Endothelial cell of umbilical vein (primary cell): ENCODE results near the gene TMOD1. TPM values are rescaled to one million over a fixed set of nuclear protein-coding genes. Genes with fewer than 3 reads are reported as not detected.

Experiments
- BruUV-seq: library from RNA; stranded (reverse); fragments of 400-500 nt; replicated peaks from 2 replicates; lab custom pipeline; 2021; lab: Mats Ljungman, UMichigan
- CTCF ChIA-PET: fragments of 300-600, 350-600 bp; sonication (Branson Sonifier 250); formaldehyde crosslinking; loops from one replicate; lab custom pipeline; 2021; ENCODE audit warnings: antibody characterized with exemption, inconsistent platforms; lab: Charles Lee
- POLR2A ChIA-PET: fragments of 300-600, 350-600 bp; sonication (Branson Sonifier 250); formaldehyde crosslinking; loops from one replicate; lab custom pipeline; 2021; ENCODE audit warnings: antibody characterized with exemption, inconsistent platforms; lab: Charles Lee
- DNase-seq: peaks from one replicate; pipeline ENCODE4 v3.0.0-alpha.2; 2011; ENCODE audit warnings: low read depth, low spot score
- FAIRE-seq: peaks from 2 replicates; lab custom pipeline; 2011; peaks lifted over from hg19 to GRCh38; lab: Jason Lieb, UNC
- H2AFZ ChIP-seq: 2 replicates; pipeline ENCODE4 v1.6.0; 2012; ENCODE audit warnings: low read depth, low read length, control low read depth, inconsistent platforms
- H3K27ac ChIP-seq: 2 replicates; pipeline ENCODE4 v1.5.1; 2011; ENCODE audit warnings: low read depth, mild to moderate bottlenecking, control low read depth, low read length, moderate library complexity; ENCODE audit not compliant: insufficient read depth
- H3K27me3 ChIP-seq, 2 experiments: 2 replicates each; pipeline versions ENCODE4 v1.6.0 to v1.6.1; 2011; ENCODE audit warnings: low read length in 2 of 2, mixed read lengths in 1 of 2; ENCODE audit not compliant: control insufficient read depth in 2 of 2, insufficient read depth in 2 of 2
- H3K36me3 ChIP-seq, 2 experiments: 2 replicates in 1 of 2; 3 replicates in 1 of 2; pipeline ENCODE4 v1.5.1; 2011; ENCODE audit warnings: low read length in 2 of 2, mild to moderate bottlenecking in 1 of 2, moderate library complexity in 1 of 2; ENCODE audit not compliant: control insufficient read depth in 2 of 2, insufficient read depth in 2 of 2; ENCODE audit errors: extremely low read depth in 1 of 2
- H3K4me1 ChIP-seq: 3 replicates; pipeline ENCODE4 v1.5.1; 2011; ENCODE audit warnings: mild to moderate bottlenecking, low read length; ENCODE audit not compliant: control insufficient read depth, insufficient read depth; ENCODE audit errors: extremely low read depth
- H3K4me2 ChIP-seq: 2 replicates; pipeline ENCODE4 v1.6.1; 2011; ENCODE audit warnings: low read length, control low read depth, mixed read lengths; ENCODE audit not compliant: insufficient read depth
- H3K4me3 ChIP-seq, 3 experiments: fragments of 200-600 bp in 1 of 3; sonication (generic), shearing (Covaris generic) in 1 of 3; replicated peaks in 1 of 3; 2 replicates each; pipeline ENCODE4 v1.5.1; 2011 to 2016; ENCODE audit warnings: control low read depth in 3 of 3, low read length in 3 of 3, mild to moderate bottlenecking in 2 of 3, inconsistent platforms in 1 of 3, low read depth in 1 of 3, moderate library complexity in 1 of 3; ENCODE audit not compliant: insufficient read depth in 1 of 3
- H3K79me2 ChIP-seq: 2 replicates; pipeline ENCODE4 v1.6.0; 2012; ENCODE audit warnings: low read length, inconsistent platforms; ENCODE audit not compliant: control insufficient read depth, insufficient read depth
- H3K9ac ChIP-seq: replicated peaks from 2 replicates; pipeline ENCODE3; 2011; ENCODE audit warnings: low read length, control low read depth; ENCODE audit not compliant: insufficient read depth; ENCODE audit errors: extremely low read depth
- H3K9me1 ChIP-seq: replicated peaks from 3 replicates; pipeline ENCODE4 v1.6.0; 2011; ENCODE audit warnings: mild to moderate bottlenecking, low read length; ENCODE audit not compliant: control insufficient read depth, insufficient read depth; ENCODE audit errors: extremely low read depth
- H3K9me3 ChIP-seq: replicated peaks from 2 replicates; pipeline ENCODE4 v1.5.1; 2012; ENCODE audit warnings: low read length, inconsistent platforms; ENCODE audit not compliant: control insufficient read depth, insufficient read depth
- H4K20me1 ChIP-seq: replicated peaks from 2 replicates; pipeline ENCODE3; 2011; ENCODE audit warnings: mild to moderate bottlenecking, low read length; ENCODE audit not compliant: control insufficient read depth, insufficient read depth; ENCODE audit errors: extremely low read depth
- CTCF ChIP-seq, 2 donors: IDR thresholded peaks; 1 replicate in 1 of 2; 2 replicates in 1 of 2; pipeline ENCODE4 v1.5.1; 2011; ENCODE audit warnings: low read length in 2 of 2, mild to moderate bottlenecking in 2 of 2, moderate library complexity in 2 of 2, control low read depth in 1 of 2, inconsistent platforms in 1 of 2, low read depth in 1 of 2; ENCODE audit not compliant: insufficient read depth in 1 of 2; ENCODE audit errors: extremely low read depth in 1 of 2
- EZH2 ChIP-seq: IDR thresholded peaks from 2 replicates; pipeline ENCODE4 v1.6.1; 2012; ENCODE audit warnings: borderline replicate concordance, low read depth, mild to moderate bottlenecking, moderate library complexity, low read length, inconsistent platforms; ENCODE audit not compliant: severe bottlenecking
- FOS ChIP-seq: IDR thresholded peaks from 2 replicates; pipeline ENCODE4 v1.6.1; 2011; ENCODE audit warnings: mild to moderate bottlenecking, low read length, moderate library complexity, borderline replicate concordance; ENCODE audit not compliant: insufficient read depth
- GATA2 ChIP-seq: IDR thresholded peaks from 2 replicates; pipeline ENCODE4 v1.7.0; 2011; ENCODE audit warnings: low read depth, mild to moderate bottlenecking, moderate library complexity, mixed read lengths, low read length; ENCODE audit not compliant: insufficient read length, insufficient read depth
- JUN ChIP-seq: IDR thresholded peaks from 2 replicates; pipeline ENCODE4 v1.6.1; 2011; ENCODE audit warnings: borderline replicate concordance, low read depth; ENCODE audit not compliant: insufficient read length, insufficient read depth
- MAX ChIP-seq: IDR thresholded peaks from 2 replicates; pipeline ENCODE4 v1.6.1; 2011; ENCODE audit not compliant: insufficient read depth, insufficient read length
- MYC ChIP-seq: IDR thresholded peaks from one replicate; pipeline ENCODE4 v1.6.1; 2011; ENCODE audit warnings: mild to moderate bottlenecking, low read depth, low read length
- POLR2A ChIP-seq: IDR thresholded peaks from 2 replicates; pipeline ENCODE4 v1.6.1; 2012; ENCODE audit warnings: low read depth, mild to moderate bottlenecking, control low read depth, low read length
- POLR2AphosphoS5 ChIP-seq: IDR thresholded peaks from 2 replicates; pipeline ENCODE4 v1.6.1; 2012; ENCODE audit warnings: low read depth, mild to moderate bottlenecking, control low read depth, low read length, moderate library complexity; ENCODE audit not compliant: insufficient read depth
- dilution Hi-C: fragments of 300-500 bp; cut with MboI; formaldehyde crosslinking; loops from one replicate; pipeline ENCODE4 v1.15.0; 2019; ENCODE audit warnings: low sequenced_read_pairs; ENCODE audit not compliant: extremely low pct_ligation_motif_present
- intact Hi-C: fragments of 100-400 bp; cut with micrococcal nuclease; formaldehyde crosslinking; loops from one replicate; pipeline ENCODE4 v1.10.0; 2022
- polyA plus RNA-seq, 4 experiments: library from polyadenylated mRNA; depleted of rRNA in 3 of 4; stranded (reverse) in 3 of 4; unstranded in 1 of 4; fragments of >200 nt; gene quantifications; 2 replicates each; pipeline versions ENCODE4 v1.2.1 to v1.2.3, GENCODE V29; 2011 to 2012; ENCODE audit warnings: missing spikeins in 1 of 4
- total RNA-seq: library from RNA; stranded (reverse); gene quantifications from 2 replicates; pipeline ENCODE4 v1.2.3, GENCODE V29; 2021

The TMOD1 gene
- total and polyA plus RNA-seq, 2 donors (not counting 3 experiments of a cell fraction or from before 2014, with no cell fraction given) = 0.26 to 1.4 TPM

GRCh38 chr9:97550386-97550785 lies 48.9 kb downstream of the TMOD1 start:
- dilution Hi-C loops = no loop called here
- Histone ChIP-seq H3K4me3 (no peak overlapping the region), H4K20me1 (no peaks in the 10 kb centered on the region), H3K36me3 (no peaks in the 10 kb centered on the region), H3K27me3 (peaks cover 5 to 27% of the 10 kb centered on the region in 2 experiments), H2AFZ (no peak overlapping the region), H3K79me2 (no peaks in the 10 kb centered on the region), H3K9me1 (no peaks in the 10 kb centered on the region), H3K27ac (no peak overlapping the region), H3K4me2 (no peak overlapping the region), H3K4me1 (no peaks in the 10 kb centered on the region), H3K9ac (no peak overlapping the region), H3K9me3 (no peaks in the 10 kb centered on the region)
- ChIA-PET POLR2A (no interaction called here), CTCF (no interaction called here)
- intact Hi-C loops = no loop called here
- no TSS peak for BruUV-seq
- DNase-seq = no peak
- TF ChIP-seq FOS (no peak), JUN (no peak), MAX (no peak), GATA2 (no peak), CTCF (IDR thresholded peaks at IDR 0.05; ENCODE audit: extremely low read depth in 1 of 2, insufficient read depth in 1 of 2, low read depth in 1 of 2, low read length in 2 of 2) (no peak), MYC (no peak), POLR2AphosphoS5 (no peak), POLR2A (no peak), EZH2 (no peak)
- no peak for FAIRE-seq
